Mucosa of stomach (tissue), 1 donor: ENCODE data around the gene SLC44A1.

Experiments used
- H3K27me3 ChIP-seq: one replicate; pipeline ENCODE4 v1.7.0; 2013; ENCODE audit warnings: mild to moderate bottlenecking, low read length; ENCODE audit not compliant: control insufficient read depth, insufficient read depth
- H3K36me3 ChIP-seq: one replicate; pipeline ENCODE4 v1.7.0; 2013; ENCODE audit warnings: low read length; ENCODE audit not compliant: control insufficient read depth, insufficient read depth
- H3K4me1 ChIP-seq: one replicate; pipeline ENCODE4 v1.7.0; 2013; ENCODE audit warnings: mild to moderate bottlenecking, low read length; ENCODE audit not compliant: control insufficient read depth, insufficient read depth
- H3K4me3 ChIP-seq: one replicate; pipeline ENCODE4 v1.7.0; 2013; ENCODE audit warnings: low read length
- H3K9ac ChIP-seq: one replicate; pipeline ENCODE4 v1.7.0; 2013; ENCODE audit warnings: mild to moderate bottlenecking, low read length, moderate library complexity
- H3K9me3 ChIP-seq: one replicate; pipeline ENCODE4 v1.7.0; 2013; ENCODE audit warnings: mild to moderate bottlenecking, low read length, moderate library complexity; ENCODE audit not compliant: control insufficient read depth
- donor health status: Pancreatic carcinoma.

Gene SLC44A1

GRCh38 chr9:105414947-105415661, 170.7 kb downstream of the SLC44A1 start:
- peaks cover 4% of the 10 kb centered on the region for H3K4me1 ChIP-seq
- H3K27me3 ChIP-seq, result no peaks in the 10 kb centered on the region
- no peak overlapping the region for H3K4me3 ChIP-seq
- no peaks in the 10 kb centered on the region for H3K36me3 ChIP-seq
- H3K9ac ChIP-seq, result no peak overlapping the region
- H3K9me3 ChIP-seq, result no peaks in the 10 kb centered on the region

GRCh38 chr9:105415662-105415980, 171.2 kb downstream of the SLC44A1 start:
- no peak overlapping the region for H3K9ac ChIP-seq
- H3K27me3 ChIP-seq, result no peaks in the 10 kb centered on the region
- H3K36me3 ChIP-seq, result no peaks in the 10 kb centered on the region
- H3K9me3 ChIP-seq, result no peaks in the 10 kb centered on the region
- peaks cover 4% of the 10 kb centered on the region for H3K4me1 ChIP-seq
- H3K4me3 ChIP-seq, result no peak overlapping the region

GRCh38 chr9:105416840-105417239, 172.4 kb downstream of the SLC44A1 start:
- Histone ChIP-seq H3K36me3 (no peaks in the 10 kb centered on the region), H3K4me3 (no peak overlapping the region), H3K9me3 (no peaks in the 10 kb centered on the region), H3K9ac (no peak overlapping the region), H3K27me3 (no peaks in the 10 kb centered on the region), H3K4me1 (peaks cover 4% of the 10 kb centered on the region)

GRCh38 chr9:105418588-105419500, 174.4 kb downstream of the SLC44A1 start:
- no peaks in the 10 kb centered on the region for H3K36me3 ChIP-seq
- peaks cover 4% of the 10 kb centered on the region for H3K4me1 ChIP-seq
- no peak overlapping the region for H3K4me3 ChIP-seq
- no peaks in the 10 kb centered on the region for H3K27me3 ChIP-seq
- H3K9ac ChIP-seq, result no peak overlapping the region
- H3K9me3 ChIP-seq, result no peaks in the 10 kb centered on the region

GRCh38 chr9:105419816-105420597, 175.6 kb downstream of the SLC44A1 start:
- peaks cover 4% of the 10 kb centered on the region for H3K4me1 ChIP-seq

GRCh38 chr9:105421154-105421553, 176.7 kb downstream of the SLC44A1 start:
- Histone ChIP-seq H3K4me3 (no peak overlapping the region), H3K4me1 (no peaks in the 10 kb centered on the region), H3K36me3 (no peaks in the 10 kb centered on the region), H3K9ac (no peak overlapping the region), H3K9me3 (no peaks in the 10 kb centered on the region), H3K27me3 (no peaks in the 10 kb centered on the region)

More at GRCh38 chr9:105419816-105420597, 175.6 kb downstream of the SLC44A1 start:
- Histone ChIP-seq H3K4me3 (no peak overlapping the region), H3K36me3 (no peaks in the 10 kb centered on the region), H3K9ac (no peak overlapping the region), H3K9me3 (no peaks in the 10 kb centered on the region), H3K27me3 (no peaks in the 10 kb centered on the region)

GRCh38 chr9:105421864-105422263, 177.4 kb downstream of the SLC44A1 start:
- Histone ChIP-seq H3K27me3 (no peaks in the 10 kb centered on the region), H3K9ac (no peak overlapping the region), H3K4me1 (no peaks in the 10 kb centered on the region), H3K36me3 (no peaks in the 10 kb centered on the region), H3K4me3 (no peak overlapping the region), H3K9me3 (no peaks in the 10 kb centered on the region)

GRCh38 chr9:105425816-105426433, 181.5 kb downstream of the SLC44A1 start:
- Histone ChIP-seq H3K9me3 (no peaks in the 10 kb centered on the region), H3K9ac (no peak overlapping the region), H3K4me3 (no peak overlapping the region), H3K27me3 (no peaks in the 10 kb centered on the region), H3K4me1 (no peaks in the 10 kb centered on the region), H3K36me3 (no peaks in the 10 kb centered on the region)

GRCh38 chr9:105426657-105427056, 182.2 kb downstream of the SLC44A1 start:
- no peaks in the 10 kb centered on the region for H3K4me1 ChIP-seq
- no peaks in the 10 kb centered on the region for H3K27me3 ChIP-seq
- no peaks in the 10 kb centered on the region for H3K9me3 ChIP-seq
- H3K36me3 ChIP-seq, result no peaks in the 10 kb centered on the region
- no peak overlapping the region for H3K4me3 ChIP-seq
- H3K9ac ChIP-seq, result no peak overlapping the region

GRCh38 chr9:105431424-105432246, 187.2 kb downstream of the SLC44A1 start:
- Histone ChIP-seq H3K9me3 (no peaks in the 10 kb centered on the region), H3K36me3 (no peaks in the 10 kb centered on the region), H3K9ac (no peak overlapping the region), H3K4me3 (no peak overlapping the region), H3K4me1 (no peaks in the 10 kb centered on the region), H3K27me3 (no peaks in the 10 kb centered on the region)

- no peaks in the 10 kb centered on the region for H3K4me1 ChIP-seq
- no peaks in the 10 kb centered on the region for H3K36me3 ChIP-seq
- no peaks in the 10 kb centered on the region for H3K27me3 ChIP-seq
- no peak overlapping the region for H3K9ac ChIP-seq
- no peak overlapping the region for H3K4me3 ChIP-seq
- H3K9me3 ChIP-seq, result no peaks in the 10 kb centered on the region
Measured at GRCh38 chr9:105432247-105432842, 187.9 kb downstream of the SLC44A1 start.
